Spleen (tissue), 11 donors: Measurements from ENCODE around the gene CMC4. TPM values are rescaled to one million over a fixed set of nuclear protein-coding genes. Genes with fewer than 3 reads are reported as not detected.
A peak's percentile ranks its signal among the peaks of the same experiment; 100 is the strongest.

ENCODE experiments used
- DNase-seq: peaks from one replicate; pipeline ENCODE4 v3.0.0-alpha.2; 2020
- H3K27ac ChIP-seq, 8 donors: fragments of 200-600 bp; sonication (generic) in 7 of 8; 1 replicate in 4 of 8; 2 replicates in 4 of 8; pipeline versions ENCODE4 v1.5.0 to v1.8.0; 2016 to 2021; ENCODE audit warnings: inconsistent platforms in 4 of 8, mild to moderate bottlenecking in 4 of 8, moderate library complexity in 1 of 8
- H3K27me3 ChIP-seq, 7 donors: fragments of 200-600 bp; sonication (generic) in 6 of 7; replicated peaks in 1 of 7; 1 replicate in 4 of 7; 2 replicates in 3 of 7; pipeline versions ENCODE4 v1.5.0 to v1.8.0; 2016 to 2021; ENCODE audit warnings: inconsistent platforms in 3 of 7, mild to moderate bottlenecking in 1 of 7
- H3K36me3 ChIP-seq, 6 donors: fragments of 200-600 bp; sonication (generic) in 5 of 6; 1 replicate in 4 of 6; 2 replicates in 2 of 6; pipeline versions ENCODE4 v1.5.0 to v1.8.0; 2016 to 2021; ENCODE audit warnings: inconsistent platforms in 2 of 6
- H3K4me1 ChIP-seq, 6 donors: fragments of 200-600 bp; sonication (generic) in 5 of 6; 1 replicate in 3 of 6; 2 replicates in 3 of 6; pipeline versions ENCODE4 v1.5.0 to v1.8.0; 2016 to 2021; ENCODE audit warnings: inconsistent platforms in 3 of 6
- H3K4me3 ChIP-seq, 8 donors: fragments of 200-600 bp; sonication (generic) in 7 of 8; 1 replicate in 4 of 8; 2 replicates in 4 of 8; pipeline versions ENCODE4 v1.5.0 to v1.8.0; 2016 to 2021; ENCODE audit warnings: inconsistent platforms in 4 of 8, mild to moderate bottlenecking in 4 of 8, moderate library complexity in 2 of 8
- H3K9me3 ChIP-seq, 8 donors: fragments of 200-600 bp; sonication (generic) in 7 of 8; 1 replicate in 4 of 8; 2 replicates in 4 of 8; pipeline versions ENCODE4 v1.5.0 to v1.8.0; 2016 to 2021; ENCODE audit warnings: inconsistent platforms in 4 of 8
- POLR2A ChIP-seq, 3 donors: fragments of 450-650 bp; IDR thresholded peaks; one replicate each; pipeline ENCODE4 v1.5.1; 2017; ENCODE audit warnings: antibody characterized with exemption in 3 of 3, mild to moderate bottlenecking in 1 of 3
- POLR2AphosphoS5 ChIP-seq, 3 donors: sonication (generic); formaldehyde crosslinking; IDR thresholded peaks; one replicate each; pipeline ENCODE4 v1.5.1; 2017; ENCODE audit warnings: antibody characterized with exemption in 3 of 3
- WGBS, 5 donors: extraction: QIAGEN DNeasy Blood & Tissue Kit in 3 of 5; methylation state at CpG; one replicate each; pipeline versions ENCODE4 v1.1.5 to v1.1.7; 2013 to 2018; 5-methylcytosine and 5-hydroxymethylcytosine counted together
- intact Hi-C: fragments of 100-400 bp; cut with DNase I; formaldehyde crosslinking; loops from one replicate; pipeline ENCODE4 v1.15.0; 2023; ENCODE audit warnings: low total_unique reads
- polyA plus RNA-seq, 3 donors: library from polyadenylated mRNA; stranded (reverse); fragments of 200-250 nt; gene quantifications; one replicate each; pipeline ENCODE4 v1.2.1, GENCODE V29; 2013
- total RNA-seq, 7 donors: library from RNA; depleted of rRNA in 3 of 7; stranded (reverse); fragments of >200 nt in 3 of 7; fragmentation: NEBNext Ultra II Directional in 4 of 7; extraction: Animal tissue kit (Norgen Biotek cat#: 25700) in 4 of 7; gene quantifications; one replicate each; pipeline versions ENCODE4 v1.1.0 to v1.2.1, GENCODE V29; 2016 to 2021
- TF ChIP-seq, protein P1 (sequence below), 11 experiments: fragments of 200-600 bp in 7 of 11; fragments of 450-650 bp in 4 of 11; sonication (generic) in 4 of 11; IDR thresholded peaks in 8 of 11; conservative IDR thresholded peaks in 3 of 11; 1 replicate in 7 of 11; 2 replicates in 4 of 11; pipeline versions ENCODE4 v1.4.0 to v1.8.0; 2016 to 2021; ENCODE audit warnings: antibody characterized with exemption in 11 of 11, inconsistent platforms in 4 of 11, mild to moderate bottlenecking in 1 of 11
- donor health status: healthy with polysubstance abuse.
- donor health status: DM: no; HTN: no; CAD: no; lungs with moderate emphysema.
- donor health status: DM: no; HTN: no; CAD: no.
- donor health status: Bipolar disorder and iron deficiency.
- donor health status: healthy.
- donor health status: DM: no; HTN: no; CAD: no.
- donor health status: DM: yes; HTN: yes; CAD: no.

CMC4 gene
- total and polyA plus RNA-seq, 10 donors, result 3.1 to 21.7 (median 8.5) TPM

DNA sequence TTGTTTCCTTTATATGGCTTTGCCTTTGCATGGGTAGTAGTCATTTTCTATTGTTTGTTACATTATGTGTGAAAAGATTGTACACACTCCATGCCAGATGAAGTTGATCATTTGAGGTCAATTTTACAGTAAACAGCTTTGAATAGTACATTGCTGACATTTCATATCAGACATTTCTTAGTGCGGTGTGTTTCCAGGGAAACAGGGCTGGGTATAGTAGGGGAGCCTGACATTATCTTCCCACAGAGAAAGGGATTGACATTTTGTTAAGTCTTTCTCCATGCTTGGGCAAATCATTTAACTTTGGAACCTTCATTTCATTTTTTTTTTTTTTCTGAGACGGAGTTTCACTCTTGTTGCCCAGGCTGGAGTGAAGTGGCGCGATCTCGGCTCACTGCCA, 39.3 kb downstream of the CMC4 start:
- Histone ChIP-seq H3K4me1 (peaks cover 0 to 25% (median 13%) of the 10 kb centered on the region in 6 donors), H3K27me3 (no peaks in the 10 kb centered on the region), H3K9me3 (peaks cover 0 to 16% (median 5%) of the 10 kb centered on the region in 8 donors), H3K27ac (peak overlapping the region in 1 of 8 donors; percentile 21), H3K4me3 (no peak overlapping the region), H3K36me3 (peaks cover 0 to 32% (median 3%) of the 10 kb centered on the region in 6 donors)
- TF ChIP-seq POLR2AphosphoS5 (IDR thresholded peaks at IDR 0.05), result no peak
- WGBS, 5 donors, result 89 to 96% (median 94%) methylated on average over 5 of the region's 5 CpGs
- DNase-seq, result no peak
- intact Hi-C loops, result no loop called here

DNA sequence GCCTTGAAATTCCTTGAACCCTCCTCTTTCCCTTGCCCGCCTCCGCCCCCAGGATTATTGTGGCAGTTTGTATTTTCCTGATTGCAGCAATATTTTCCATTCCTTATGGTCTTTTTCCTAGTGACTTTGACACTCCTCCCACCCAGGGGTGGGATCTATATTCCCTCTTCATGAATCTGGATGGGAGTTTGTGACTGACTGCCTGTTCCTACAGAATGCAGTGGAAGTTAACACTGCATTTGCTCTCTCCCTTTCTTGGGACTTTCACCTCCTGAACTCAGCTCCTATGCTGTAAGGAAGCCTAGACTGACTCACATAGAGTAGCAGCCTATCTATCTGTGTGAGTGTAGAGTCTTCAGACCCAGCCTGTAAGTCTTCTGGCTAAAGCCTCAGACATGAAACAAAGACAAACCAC, 42.1 kb downstream of the CMC4 start:
- intact Hi-C loops, result no loop called here
- no peaks in the 10 kb centered on the region for H3K9me3 ChIP-seq
- H3K27me3 ChIP-seq, result no peaks in the 10 kb centered on the region
- no peak for DNase-seq
- WGBS, 5 donors, result 75 to 87% (median 80%) methylated on average over 2 of the region's 2 CpGs
- peaks cover 0 to 29% (median 14%) of the 10 kb centered on the region in 6 donors for H3K4me1 ChIP-seq
- no peak overlapping the region for H3K4me3 ChIP-seq
- peak overlapping the region in 4 of 8 donors; percentile 1 to 97 (median 96) for H3K27ac ChIP-seq
- peaks cover 0 to 6% (median 0%) of the 10 kb centered on the region in 6 donors for H3K36me3 ChIP-seq
- TF ChIP-seq POLR2AphosphoS5 (IDR thresholded peaks at IDR 0.05), result no peak
- no peak for TF ChIP-seq POLR2A (IDR thresholded peaks at IDR 0.05)
- TF ChIP-seq, protein P1, sequence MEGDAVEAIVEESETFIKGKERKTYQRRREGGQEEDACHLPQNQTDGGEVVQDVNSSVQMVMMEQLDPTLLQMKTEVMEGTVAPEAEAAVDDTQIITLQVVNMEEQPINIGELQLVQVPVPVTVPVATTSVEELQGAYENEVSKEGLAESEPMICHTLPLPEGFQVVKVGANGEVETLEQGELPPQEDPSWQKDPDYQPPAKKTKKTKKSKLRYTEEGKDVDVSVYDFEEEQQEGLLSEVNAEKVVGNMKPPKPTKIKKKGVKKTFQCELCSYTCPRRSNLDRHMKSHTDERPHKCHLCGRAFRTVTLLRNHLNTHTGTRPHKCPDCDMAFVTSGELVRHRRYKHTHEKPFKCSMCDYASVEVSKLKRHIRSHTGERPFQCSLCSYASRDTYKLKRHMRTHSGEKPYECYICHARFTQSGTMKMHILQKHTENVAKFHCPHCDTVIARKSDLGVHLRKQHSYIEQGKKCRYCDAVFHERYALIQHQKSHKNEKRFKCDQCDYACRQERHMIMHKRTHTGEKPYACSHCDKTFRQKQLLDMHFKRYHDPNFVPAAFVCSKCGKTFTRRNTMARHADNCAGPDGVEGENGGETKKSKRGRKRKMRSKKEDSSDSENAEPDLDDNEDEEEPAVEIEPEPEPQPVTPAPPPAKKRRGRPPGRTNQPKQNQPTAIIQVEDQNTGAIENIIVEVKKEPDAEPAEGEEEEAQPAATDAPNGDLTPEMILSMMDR (IDR thresholded peaks at IDR 0.05 in 8 of 11, conservative IDR thresholded peaks at IDR 0.05 in 3 of 11), result no peak

DNA sequence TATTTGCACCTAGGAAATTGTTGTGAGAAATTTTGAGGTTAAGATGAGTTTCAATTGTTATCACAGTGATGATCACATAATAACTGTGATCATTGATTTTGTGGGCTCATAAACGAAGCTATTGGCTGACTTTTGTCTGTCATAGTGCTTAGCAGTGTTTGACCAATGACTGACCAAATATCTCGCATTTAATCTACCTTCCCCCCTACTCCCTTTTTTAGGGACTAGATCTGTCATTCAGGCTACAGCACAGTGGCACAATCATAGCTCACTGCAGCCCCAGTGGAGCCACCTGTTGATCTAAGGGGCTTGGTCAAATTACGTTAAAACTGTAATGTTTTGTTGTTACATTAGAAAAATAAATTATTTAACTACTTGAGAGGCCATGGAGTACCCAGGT, 42.8 kb downstream of the CMC4 start:
- intact Hi-C loops, result no loop called here
- TF ChIP-seq POLR2A (IDR thresholded peaks at IDR 0.05) (no peak), POLR2AphosphoS5 (IDR thresholded peaks at IDR 0.05) (no peak)
- TF ChIP-seq, protein P1 (IDR thresholded peaks at IDR 0.05 in 8 of 11, conservative IDR thresholded peaks at IDR 0.05 in 3 of 11), result no peak
- Histone ChIP-seq H3K4me1 (peaks cover 0 to 29% (median 14%) of the 10 kb centered on the region in 6 donors), H3K9me3 (no peaks in the 10 kb centered on the region), H3K27ac (peak overlapping the region; percentile 84 to 97 (median 96)), H3K27me3 (no peaks in the 10 kb centered on the region), H3K4me3 (peak overlapping the region in 6 of 8 donors; percentile 46 to 76 (median 51)), H3K36me3 (no peaks in the 10 kb centered on the region)
- no peak for DNase-seq
- WGBS, 5 donors, result 29 to 35% (median 31%) methylated on average over 3 of the region's 3 CpGs

DNA sequence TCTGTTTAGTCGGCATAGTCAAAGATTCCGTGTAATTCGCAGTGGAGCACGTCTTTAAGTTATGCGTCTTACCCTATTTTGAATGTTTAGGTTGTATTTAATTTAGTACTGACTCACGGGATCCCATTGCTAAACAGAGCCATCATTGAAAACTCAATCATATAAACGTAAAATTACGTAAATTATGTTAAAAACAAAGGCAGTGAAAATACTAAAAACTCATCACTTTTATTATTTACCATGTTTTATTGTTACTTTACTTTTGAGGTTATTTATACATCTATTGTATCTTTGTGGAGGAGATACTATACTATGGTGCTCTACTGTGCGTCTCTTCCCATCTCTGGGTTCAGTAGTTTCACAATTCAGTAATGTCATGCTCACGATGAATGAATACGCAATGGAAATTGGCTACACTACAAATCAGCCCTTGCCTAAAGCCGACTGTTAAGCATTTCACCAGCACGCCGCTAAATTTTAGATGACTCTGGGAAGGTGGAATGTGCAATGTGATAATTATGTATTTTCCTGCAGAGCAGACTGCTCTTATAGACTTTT, 43.3 kb downstream of the CMC4 start:
- Histone ChIP-seq H3K27ac (peak overlapping the region; percentile 84 to 97 (median 96)), H3K4me3 (peak overlapping the region; percentile 46 to 76 (median 51)), H3K36me3 (no peaks in the 10 kb centered on the region), H3K27me3 (no peaks in the 10 kb centered on the region), H3K4me1 (peaks cover 0 to 29% (median 14%) of the 10 kb centered on the region in 6 donors), H3K9me3 (no peaks in the 10 kb centered on the region)
- TF ChIP-seq POLR2AphosphoS5 (IDR thresholded peaks at IDR 0.05) (no peak), POLR2A (IDR thresholded peaks at IDR 0.05) (peak in 1 of 3 donors; percentile 54)
- TF ChIP-seq, protein P1 (IDR thresholded peaks at IDR 0.05 in 8 of 11, conservative IDR thresholded peaks at IDR 0.05 in 3 of 11), result no peak
- intact Hi-C loops, result no loop called here
- WGBS, 5 donors, result 1 to 48% (median 5%) methylated on average over 14 of the region's 14 CpGs
- DNase-seq, result no peak
